Panc1 (cell line): ENCODE measurements around the gene GALNT10.

Experiments used
- POLR2AphosphoS5 ChIP-seq: IDR thresholded peaks from 2 replicates; pipeline ENCODE4 v1.6.1; 2012; ENCODE audit warnings: mild to moderate bottlenecking, low read depth, low read length, moderate library complexity
- REST ChIP-seq, 2 experiments: IDR thresholded peaks; 2 replicates each; pipeline ENCODE4 v1.6.1; 2011 to 2012; ENCODE audit warnings: low read depth in 2 of 2, control low read depth in 1 of 2, low read length in 1 of 2, mild to moderate bottlenecking in 1 of 2, moderate library complexity in 1 of 2; ENCODE audit not compliant: insufficient read depth in 1 of 2

GRCh38 chr5:154190595-154191304 is at the start of gene GALNT10:
- no peak for TF ChIP-seq REST (IDR thresholded peaks at IDR 0.05; ENCODE audit: insufficient read depth in 1 of 2, low read depth in 2 of 2, low read length in 1 of 2)
- TF ChIP-seq POLR2AphosphoS5, result no peak
